ENCODE data around the gene WNK2.
"Not testable (repeated sequence)": the region's sequence is repeated elsewhere in the genome, so short reads cannot be mapped to it uniquely, and the experiment has no call there.

DNA sequence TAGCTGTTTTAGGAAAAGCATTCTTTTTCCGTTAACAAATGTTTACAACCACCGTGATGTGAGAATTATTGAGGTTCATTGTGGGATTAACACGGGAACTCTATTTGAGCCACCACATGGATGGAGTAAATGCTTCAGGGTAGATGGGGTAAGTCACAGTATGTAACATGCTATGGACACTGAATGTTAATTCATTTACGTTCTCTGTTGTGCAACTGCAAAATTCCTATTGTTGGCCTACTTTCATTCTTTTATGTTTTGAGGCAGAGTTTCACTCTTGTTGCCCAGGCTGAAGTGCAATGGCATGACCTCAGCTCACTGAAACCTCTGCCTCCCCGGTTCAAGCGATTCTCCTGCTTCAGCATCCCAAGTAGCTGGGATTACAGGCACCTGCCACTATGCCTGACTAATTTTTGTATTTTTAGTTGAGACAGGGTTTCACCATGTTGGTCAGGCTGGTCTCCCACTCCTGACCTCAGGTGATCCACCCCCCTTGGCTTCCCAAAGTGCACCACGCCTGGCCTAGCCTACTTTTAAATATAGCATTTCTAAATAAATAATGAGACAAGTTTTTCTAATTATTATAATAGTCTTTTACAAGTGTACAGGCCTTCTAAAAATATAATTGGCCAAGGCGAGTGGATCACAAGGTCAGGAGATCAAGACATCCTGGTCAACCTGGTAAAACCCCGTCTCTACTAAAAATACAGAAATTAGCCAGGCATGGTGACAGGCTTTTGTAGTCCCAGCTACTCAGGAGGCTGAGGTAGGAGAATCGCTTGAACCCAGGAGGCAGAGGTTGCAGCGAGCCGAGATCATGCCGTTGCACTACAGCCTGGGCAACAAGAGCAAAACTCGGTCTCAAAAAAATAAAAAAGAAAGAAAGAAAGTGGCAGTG lies 169.7 kb downstream of the WNK2 start:
- TF ChIP-seq POLR2A (IDR thresholded peaks at IDR 0.05; ENCODE audit: low read length); GATA1 (IDR thresholded peaks at IDR 0.05; ENCODE audit: low read depth, low read length): not testable (repeated sequence)
